GM12873 (cell line): Measurements from ENCODE around the gene MYO9A.

Source experiments
- TF ChIP-seq, protein P1 (sequence below): IDR thresholded peaks from 2 replicates; pipeline ENCODE4 v1.5.1; 2012; ENCODE audit warnings: low read depth, mild to moderate bottlenecking, moderate library complexity, low read length, control low read depth; ENCODE audit not compliant: insufficient read depth; ENCODE audit errors: missing control alignments

MYO9A gene

GRCh38 chr15:71806452-71806931 lies 311.5 kb downstream of the MYO9A start:
- TF ChIP-seq, protein P1, sequence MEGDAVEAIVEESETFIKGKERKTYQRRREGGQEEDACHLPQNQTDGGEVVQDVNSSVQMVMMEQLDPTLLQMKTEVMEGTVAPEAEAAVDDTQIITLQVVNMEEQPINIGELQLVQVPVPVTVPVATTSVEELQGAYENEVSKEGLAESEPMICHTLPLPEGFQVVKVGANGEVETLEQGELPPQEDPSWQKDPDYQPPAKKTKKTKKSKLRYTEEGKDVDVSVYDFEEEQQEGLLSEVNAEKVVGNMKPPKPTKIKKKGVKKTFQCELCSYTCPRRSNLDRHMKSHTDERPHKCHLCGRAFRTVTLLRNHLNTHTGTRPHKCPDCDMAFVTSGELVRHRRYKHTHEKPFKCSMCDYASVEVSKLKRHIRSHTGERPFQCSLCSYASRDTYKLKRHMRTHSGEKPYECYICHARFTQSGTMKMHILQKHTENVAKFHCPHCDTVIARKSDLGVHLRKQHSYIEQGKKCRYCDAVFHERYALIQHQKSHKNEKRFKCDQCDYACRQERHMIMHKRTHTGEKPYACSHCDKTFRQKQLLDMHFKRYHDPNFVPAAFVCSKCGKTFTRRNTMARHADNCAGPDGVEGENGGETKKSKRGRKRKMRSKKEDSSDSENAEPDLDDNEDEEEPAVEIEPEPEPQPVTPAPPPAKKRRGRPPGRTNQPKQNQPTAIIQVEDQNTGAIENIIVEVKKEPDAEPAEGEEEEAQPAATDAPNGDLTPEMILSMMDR, result no peak

DNA sequence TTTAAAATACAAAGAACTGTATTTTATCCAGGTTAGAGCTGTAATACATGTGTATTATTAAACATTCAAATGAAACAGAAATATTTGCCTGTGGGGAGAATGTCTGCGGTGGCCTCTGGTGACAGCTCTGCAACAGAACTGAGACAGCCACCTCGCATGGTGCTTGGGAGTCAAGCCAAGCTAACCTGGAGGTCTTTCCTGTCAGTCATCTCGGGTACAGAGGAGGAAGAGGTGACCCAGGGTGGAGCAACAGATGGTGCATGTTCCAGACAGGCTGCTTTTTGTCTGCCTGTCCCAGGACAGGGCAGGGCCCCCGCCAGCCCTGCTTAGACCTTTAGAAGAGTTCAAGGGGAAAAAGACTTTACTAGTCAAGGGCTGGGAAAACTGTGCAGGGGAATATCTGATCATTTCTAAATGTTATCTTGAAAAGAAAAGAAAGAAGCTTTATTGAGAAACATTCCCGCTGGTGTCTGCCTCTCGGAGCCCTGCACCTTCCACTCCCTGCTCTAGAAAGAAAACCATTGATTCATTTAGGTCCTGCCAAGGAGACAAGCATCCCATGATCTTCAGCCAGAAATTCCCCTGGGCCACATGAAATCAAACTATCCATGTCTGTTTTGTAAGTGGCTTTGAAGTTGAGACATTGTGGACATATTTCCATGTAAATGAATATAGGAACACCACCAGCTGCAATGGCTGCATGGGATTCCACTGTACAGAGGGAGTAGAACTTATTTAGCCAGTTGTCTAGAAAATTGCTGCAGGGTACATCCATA lies 313.1 kb downstream of the MYO9A start:
- TF ChIP-seq, protein P1, result no peak

DNA sequence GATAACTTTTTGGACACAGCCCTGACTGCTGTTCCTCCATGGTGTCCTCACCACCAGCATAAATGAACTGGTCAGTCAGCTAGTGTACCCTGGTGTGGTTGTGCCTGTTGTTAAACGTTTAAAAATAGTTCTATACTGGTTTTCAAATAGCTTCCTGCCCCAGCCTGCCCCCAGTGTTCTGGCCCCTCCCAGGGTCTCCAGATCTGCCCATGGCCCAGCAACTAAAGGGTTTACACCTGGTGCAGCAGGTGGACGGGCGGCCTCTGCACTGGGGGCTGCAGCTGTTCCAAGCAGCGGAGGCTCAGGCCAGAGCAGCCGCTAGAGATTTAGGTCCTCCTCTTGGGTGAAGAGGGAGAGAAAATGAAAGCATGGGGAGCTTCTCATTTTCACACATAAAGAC lies 313.7 kb downstream of the MYO9A start:
- TF ChIP-seq, protein P1, result no peak

DNA sequence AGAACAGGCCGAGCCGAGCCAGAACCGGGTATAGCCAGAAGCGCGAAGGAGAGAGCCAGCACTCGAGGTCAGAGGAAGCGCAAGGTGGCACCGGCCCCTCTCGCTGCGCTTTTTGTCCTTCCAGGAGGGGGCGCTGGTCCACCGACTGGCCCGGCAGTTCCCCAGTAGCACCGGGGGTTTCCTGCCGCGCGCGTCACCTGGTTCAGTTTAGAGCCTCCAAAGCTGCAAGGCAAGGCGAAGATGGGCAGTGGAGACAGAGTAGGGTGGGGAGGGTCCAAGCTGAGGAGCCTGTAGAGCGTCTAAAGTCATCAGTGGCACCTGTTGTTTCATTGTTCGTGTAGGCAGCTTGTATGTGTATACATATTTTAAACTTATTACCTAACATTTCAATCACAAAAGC lies 315.2 kb downstream of the MYO9A start:
- TF ChIP-seq, protein P1, result peak; percentile 61

- TF ChIP-seq, protein P1, result no peak
These were observed 315.9 kb downstream of the MYO9A start for GRCh38 chr15:71801935-71802655.

DNA sequence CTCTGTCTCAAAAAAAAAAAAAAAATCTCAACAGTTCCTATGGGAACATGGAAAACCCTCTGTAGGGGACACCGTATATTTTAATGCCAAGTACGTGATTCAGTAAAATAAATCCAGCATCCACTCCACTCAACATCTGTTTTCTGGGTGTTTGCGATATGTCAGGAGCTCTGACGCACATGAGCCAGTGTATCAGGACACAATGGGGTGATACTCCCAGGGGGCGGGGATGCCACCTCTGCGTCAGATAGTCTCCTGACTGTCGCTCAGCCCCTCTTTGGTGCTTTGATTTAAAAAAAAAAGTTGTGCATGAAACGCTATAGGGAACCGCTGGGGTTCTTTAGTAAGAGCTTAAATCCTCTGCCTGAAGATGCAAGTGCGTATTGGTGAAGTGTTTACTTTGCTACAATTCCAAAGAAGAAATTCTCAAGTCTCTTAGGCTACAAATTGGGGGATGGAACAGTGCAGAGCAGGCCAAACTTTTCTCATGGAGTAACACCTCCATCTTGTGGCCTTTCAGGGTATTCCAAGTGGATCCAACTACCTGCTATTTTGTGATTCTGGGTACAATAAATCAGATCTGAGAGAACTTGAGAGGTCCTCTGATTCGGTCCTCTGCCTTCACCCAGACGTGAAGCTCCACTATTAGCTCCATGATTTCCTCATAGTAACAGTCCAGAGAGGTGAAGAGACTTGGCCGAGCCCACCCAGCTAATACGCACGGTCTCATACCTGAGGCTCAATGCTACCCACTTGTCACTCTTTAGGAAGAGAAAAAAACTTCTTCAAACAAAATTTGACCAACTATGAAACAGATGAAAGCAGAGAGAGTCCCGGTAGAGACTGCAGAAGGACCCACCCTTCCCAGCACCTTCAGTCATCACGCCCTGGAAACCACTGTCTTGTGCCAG lies 316.9 kb downstream of the MYO9A start:
- TF ChIP-seq, protein P1, result peak; percentile 77
